ENCODE data around the gene SRBD1. TPM values are rescaled to one million over a fixed set of nuclear protein-coding genes. Genes with fewer than 3 reads are reported as not detected.

The SRBD1 gene
- total RNA-seq, 4 donors from 2014 or later = 9.0 to 22.0 (median 13.0) TPM

- Histone ChIP-seq H3K27ac (replicated peaks in 1 of 4) (no peak overlapping the region), H3K36me3 (peaks cover 7 to 49% (median 29%) of the 10 kb centered on the region in 4 donors), H3K4me3 (no peak overlapping the region), H3K27me3 (no peaks in the 10 kb centered on the region), H3K4me1 (peaks cover 0 to 10% (median 3%) of the 10 kb centered on the region in 4 donors), H3K9me3 (no peaks in the 10 kb centered on the region)
- intact Hi-C loops (cut with DNase I) = no loop called here
- 75% methylated on average over 4 of the region's 4 CpGs for WGBS
- no peak for TF ChIP-seq EP300 (IDR thresholded peaks at IDR 0.05)
- no peak for TF ChIP-seq POLR2A (IDR thresholded peaks at IDR 0.05; ENCODE audit: low read depth)
- no peak for TF ChIP-seq CTCF (IDR thresholded peaks at IDR 0.05)
- no peak for TF ChIP-seq POLR2AphosphoS5 (IDR thresholded peaks at IDR 0.05)
- no peak for DNase-seq (ENCODE audit: extremely low spot score)
Observed at GRCh38 chr2:45595721-45596435, 15.2 kb downstream of the SRBD1 start.

DNA sequence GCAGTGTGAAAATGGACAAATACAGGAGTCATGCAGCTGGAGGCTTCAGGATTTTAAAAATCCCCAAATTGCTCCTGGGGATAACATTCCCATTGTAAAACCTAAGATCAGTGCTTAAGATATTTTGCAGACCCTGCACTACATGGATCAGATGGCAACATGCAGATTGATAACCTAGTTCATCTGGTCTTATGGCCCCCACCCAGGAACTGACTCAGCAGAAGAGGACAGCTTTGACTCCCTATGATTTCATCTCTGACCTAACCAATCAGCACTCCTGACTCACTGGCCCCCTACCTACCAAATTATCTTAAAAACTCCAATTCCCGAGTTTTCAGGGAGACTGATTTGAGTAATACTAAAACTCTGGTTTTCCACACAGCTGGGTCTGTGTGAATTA, 20.0 kb downstream of the SRBD1 start:
- Histone ChIP-seq H3K36me3 (peaks cover 0 to 9% (median 2%) of the 10 kb centered on the region in 4 donors), H3K9me3 (no peaks in the 10 kb centered on the region), H3K4me1 (peaks cover 0 to 8% (median 2%) of the 10 kb centered on the region in 4 donors), H3K4me3 (no peak overlapping the region), H3K27me3 (no peaks in the 10 kb centered on the region), H3K27ac (replicated peaks in 1 of 4) (no peak overlapping the region)
- DNase-seq (ENCODE audit: extremely low spot score) = no peak
- WGBS = 86% methylated on average over 1 of the region's 1 CpG
- TF ChIP-seq EP300 (IDR thresholded peaks at IDR 0.05) (no peak), CTCF (IDR thresholded peaks at IDR 0.05) (no peak), POLR2A (IDR thresholded peaks at IDR 0.05; ENCODE audit: low read depth) (no peak), POLR2AphosphoS5 (IDR thresholded peaks at IDR 0.05) (no peak)
- intact Hi-C loops (cut with DNase I) = no loop called here

- Histone ChIP-seq H3K27ac (replicated peaks in 1 of 4) (no peak overlapping the region), H3K36me3 (peaks cover 0 to 9% (median 2%) of the 10 kb centered on the region in 4 donors), H3K4me3 (no peak overlapping the region), H3K27me3 (no peaks in the 10 kb centered on the region), H3K4me1 (peaks cover 0 to 11% (median 2%) of the 10 kb centered on the region in 4 donors), H3K9me3 (no peaks in the 10 kb centered on the region)
- intact Hi-C loops (cut with DNase I) = no loop called here
- 93% methylated on average over 1 of the region's 1 CpG for WGBS
- no peak for DNase-seq (ENCODE audit: extremely low spot score)
- TF ChIP-seq EP300 (IDR thresholded peaks at IDR 0.05) (no peak), POLR2AphosphoS5 (IDR thresholded peaks at IDR 0.05) (no peak), POLR2A (IDR thresholded peaks at IDR 0.05; ENCODE audit: low read depth) (no peak), CTCF (IDR thresholded peaks at IDR 0.05) (no peak)
Observed at GRCh38 chr2:45588158-45588829, 22.8 kb downstream of the SRBD1 start.

- Histone ChIP-seq H3K27ac (replicated peaks in 1 of 4) (no peak overlapping the region), H3K4me3 (no peak overlapping the region), H3K9me3 (no peaks in the 10 kb centered on the region), H3K4me1 (peaks cover 0 to 11% (median 2%) of the 10 kb centered on the region in 4 donors), H3K36me3 (peaks cover 0 to 3% (median under 1%) of the 10 kb centered on the region in 4 donors), H3K27me3 (no peaks in the 10 kb centered on the region)
- intact Hi-C loops (cut with DNase I) = no loop called here
- DNase-seq (ENCODE audit: extremely low spot score) = no peak
- TF ChIP-seq POLR2AphosphoS5 (IDR thresholded peaks at IDR 0.05) (no peak), EP300 (IDR thresholded peaks at IDR 0.05) (no peak), CTCF (IDR thresholded peaks at IDR 0.05) (no peak), POLR2A (IDR thresholded peaks at IDR 0.05; ENCODE audit: low read depth) (no peak)
- 95% methylated on average over 5 of the region's 5 CpGs for WGBS
Observed at GRCh38 chr2:45586600-45586999, 24.5 kb downstream of the SRBD1 start.

Measured in esophagus muscularis mucosa (tissue), 4 donors.